Glomerular endothelial cell (primary cell): ENCODE results near the gene ZNF316. TPM values are rescaled to one million over a fixed set of nuclear protein-coding genes. Genes with fewer than 3 reads are reported as not detected.

Experiments used
- DNase-seq: peaks from one replicate; pipeline ENCODE4 v3.0.0-alpha.2; 2011; ENCODE audit warnings: low read depth, low spot score; ENCODE audit errors: extremely low read depth
- total RNA-seq: library from RNA; depleted of rRNA; stranded (reverse); fragments of >200 nt; gene quantifications from 2 replicates; pipeline ENCODE4 v1.2.3, GENCODE V29; 2015

Gene ZNF316
- 17.2 and 30.7 TPM in 2 replicates for total RNA-seq

GRCh38 chr7:6636741-6637543 is at the start of gene ZNF316:
Gene ZNF316, plus strand, starts transcription at chr7:6637318. Its CDS starts 5,092 bp downstream, at chr7:6642410.
- DNase-seq: no peak

GRCh38 chr7:6588566-6588965 is 48.6 kb upstream of the ZNF316 start:
- DNase-seq: no peak

- no peak for DNase-seq
Measured at GRCh38 chr7:6589151-6589828, 47.8 kb upstream of the ZNF316 start.

- no peak for DNase-seq
Measured at GRCh38 chr7:6589829-6590644, 47.1 kb upstream of the ZNF316 start, which contains the start of gene INTS15. Gene INTS15, plus strand, starts transcription at chr7:6590021. Its CDS starts 263 bp downstream, at chr7:6590284.

- DNase-seq: no peak
Measured at GRCh38 chr7:6590645-6591110, 46.4 kb upstream of the ZNF316 start.

- no peak for DNase-seq
Measured at GRCh38 chr7:6600093-6600492, 37.0 kb upstream of the ZNF316 start.

GRCh38 chr7:6604458-6604857 is 32.7 kb upstream of the ZNF316 start:
- DNase-seq: no peak

GRCh38 chr7:6606866-6607583 is 30.1 kb upstream of the ZNF316 start:
- no peak for DNase-seq

GRCh38 chr7:6607651-6608051 is 29.5 kb upstream of the ZNF316 start:
- DNase-seq: no peak

- DNase-seq: no peak
Measured at GRCh38 chr7:6608081-6608480, 29.0 kb upstream of the ZNF316 start.

GRCh38 chr7:6608794-6609193 is 28.3 kb upstream of the ZNF316 start:
- no peak for DNase-seq

- no peak for DNase-seq
Measured at GRCh38 chr7:6612819-6613218, 24.3 kb upstream of the ZNF316 start.

- no peak for DNase-seq
Measured at GRCh38 chr7:6613706-6614105, 23.4 kb upstream of the ZNF316 start.

GRCh38 chr7:6614953-6615722 is 22.0 kb upstream of the ZNF316 start, which contains the start of gene ZNF853:
Gene ZNF853, plus strand, starts transcription at chr7:6615610. Its CDS starts 565 bp downstream, at chr7:6616175.
- no peak for DNase-seq

GRCh38 chr7:6615723-6616555 is 21.2 kb upstream of the ZNF316 start:
- DNase-seq: no peak

- no peak for DNase-seq
Measured at GRCh38 chr7:6616854-6617643, 20.1 kb upstream of the ZNF316 start.

GRCh38 chr7:6618621-6619020 is 18.5 kb upstream of the ZNF316 start:
- DNase-seq: no peak

GRCh38 chr7:6619961-6620360 is 17.2 kb upstream of the ZNF316 start:
- no peak for DNase-seq
